LNCaP clone FGC (cell line): ENCODE measurements around the gene COX7A1.

ENCODE experiments used
- DNase-seq: peaks from one replicate; pipeline ENCODE4 v3.0.0-alpha.2; 2011; ENCODE audit warnings: low read depth
- H3K4me3 ChIP-seq: 2 replicates; pipeline ENCODE4 v1.5.1; 2011; ENCODE audit warnings: mild to moderate bottlenecking, low read depth, low read length, control low read depth
- CTCF ChIP-seq: IDR thresholded peaks from 2 replicates; pipeline ENCODE4 v1.5.1; 2012; ENCODE audit warnings: mild to moderate bottlenecking; ENCODE audit not compliant: control insufficient read depth, insufficient read depth; ENCODE audit errors: extremely low read depth

Gene COX7A1

DNA sequence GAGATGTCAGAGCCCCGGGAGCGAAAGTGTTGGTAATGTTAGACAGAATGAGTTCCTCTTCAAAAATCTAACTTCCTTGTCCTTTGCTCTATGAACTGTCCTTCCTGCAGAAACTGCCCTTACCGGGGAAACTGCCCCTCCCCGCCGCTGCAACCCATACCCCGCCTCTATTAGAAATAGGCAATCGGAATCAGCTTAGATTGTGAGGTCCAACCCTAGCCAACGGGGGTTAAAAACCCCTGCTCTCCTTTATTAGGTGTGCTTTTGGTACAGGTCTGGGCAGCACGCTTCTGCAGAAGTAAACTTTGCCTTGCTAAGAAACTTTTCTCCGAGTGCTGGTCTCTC lies 23.9 kb downstream of the COX7A1 start:
- TF ChIP-seq CTCF, result no peak
- DNase-seq, result no peak
- peak overlapping the region; percentile 59 for H3K4me3 ChIP-seq

- DNase-seq, result no peak
- no peak for TF ChIP-seq CTCF
- no peak overlapping the region for H3K4me3 ChIP-seq
Measured at GRCh38 chr19:36125557-36125956, 26.7 kb downstream of the COX7A1 start.

DNA sequence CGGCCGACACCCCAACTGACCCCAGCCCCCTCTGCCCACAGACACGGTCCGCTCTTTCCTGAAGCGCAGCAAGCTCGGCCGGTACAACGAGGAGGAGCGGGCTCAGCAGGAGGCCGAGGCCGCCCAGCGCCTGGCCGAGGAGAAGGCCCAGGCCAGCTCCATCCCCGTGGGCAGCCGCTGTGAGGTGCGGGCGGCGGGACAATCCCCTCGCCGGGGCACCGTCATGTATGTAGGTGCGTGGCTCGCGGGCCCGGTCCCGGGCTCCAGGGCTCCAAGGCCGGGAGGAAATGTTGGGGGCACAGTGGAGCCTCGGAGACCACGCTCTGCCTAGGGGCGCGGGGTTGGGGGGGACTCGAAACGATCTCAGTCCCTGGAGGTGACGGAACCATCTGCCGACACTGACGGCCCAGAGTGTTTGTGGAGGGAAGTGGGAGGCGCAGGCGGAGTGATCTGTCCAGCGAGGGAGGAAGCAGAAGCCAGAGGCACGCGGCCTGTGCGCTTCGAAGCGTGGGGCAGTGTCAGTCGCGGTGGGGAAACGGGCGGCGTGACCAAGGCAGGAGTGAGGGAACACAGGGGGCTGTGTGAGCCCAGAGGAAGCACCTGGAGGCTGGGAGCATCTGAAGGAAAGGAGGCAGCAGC lies 30.6 kb downstream of the COX7A1 start:
- TF ChIP-seq CTCF, result no peak
- no peak overlapping the region for H3K4me3 ChIP-seq
- DNase-seq, result no peak

DNA sequence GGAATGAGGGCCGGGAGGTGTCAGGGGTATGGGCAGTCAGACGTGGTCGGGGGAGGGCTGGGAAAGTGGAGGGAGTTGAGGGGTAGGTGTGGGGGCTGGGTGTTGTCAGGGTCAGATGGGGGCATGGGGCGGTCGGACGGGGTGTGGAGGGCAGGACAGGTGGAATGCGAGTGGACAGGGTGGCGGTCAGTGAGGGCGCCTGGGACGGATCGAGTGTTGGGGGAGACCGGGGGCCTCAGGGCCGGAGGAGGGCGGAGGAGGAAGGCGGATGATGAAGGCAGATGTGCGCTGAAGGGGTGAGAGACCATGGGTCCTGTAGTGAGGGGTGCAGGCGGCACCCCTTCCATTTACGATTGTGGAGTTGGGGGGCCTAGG lies 31.3 kb downstream of the COX7A1 start:
- TF ChIP-seq CTCF, result no peak
- DNase-seq, result no peak
- no peak overlapping the region for H3K4me3 ChIP-seq

DNA sequence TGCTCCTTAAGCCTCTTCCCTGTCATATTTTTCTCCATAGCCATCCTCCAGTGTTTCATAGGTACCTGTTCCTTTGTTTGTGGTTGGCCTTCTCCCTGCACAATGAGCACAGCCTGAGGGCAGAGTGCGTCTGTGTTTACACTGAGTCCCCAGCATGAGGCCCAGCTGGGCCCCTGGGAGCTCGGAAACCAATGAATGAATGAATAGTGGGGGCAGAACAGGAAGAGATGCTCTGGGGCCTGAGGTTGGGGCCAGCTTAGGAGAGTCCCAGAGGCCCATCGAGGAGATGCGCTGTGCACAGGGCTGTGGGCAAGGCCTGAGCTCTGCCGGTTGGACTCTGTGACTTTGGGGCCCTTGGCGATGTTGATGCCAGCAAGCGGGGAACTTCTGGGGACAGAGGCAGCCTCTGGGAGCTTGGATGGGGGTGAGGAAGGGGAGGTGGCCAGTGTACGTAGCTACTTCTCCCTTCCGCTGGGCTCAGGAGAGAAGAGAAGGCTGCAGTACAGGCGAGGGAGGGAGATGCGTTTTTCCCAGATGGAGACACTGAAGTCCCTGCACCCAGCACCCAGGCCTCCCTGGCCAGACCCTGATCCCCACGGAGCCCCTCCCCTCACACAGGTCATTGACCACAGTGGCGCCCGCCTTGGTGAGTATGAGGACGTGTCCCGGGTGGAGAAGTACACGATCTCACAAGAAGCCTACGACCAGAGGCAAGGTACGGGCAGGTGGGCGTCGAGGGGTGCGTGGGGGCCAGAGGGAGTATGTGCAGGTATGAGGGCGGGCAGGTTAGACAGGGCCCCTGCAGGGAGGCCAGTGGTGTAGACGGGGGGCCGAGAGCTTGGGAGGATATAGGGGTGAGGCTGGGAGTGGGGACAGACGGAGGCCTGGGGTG lies 31.9 kb downstream of the COX7A1 start:
- no peak for DNase-seq
- no peak overlapping the region for H3K4me3 ChIP-seq
- no peak for TF ChIP-seq CTCF

DNA sequence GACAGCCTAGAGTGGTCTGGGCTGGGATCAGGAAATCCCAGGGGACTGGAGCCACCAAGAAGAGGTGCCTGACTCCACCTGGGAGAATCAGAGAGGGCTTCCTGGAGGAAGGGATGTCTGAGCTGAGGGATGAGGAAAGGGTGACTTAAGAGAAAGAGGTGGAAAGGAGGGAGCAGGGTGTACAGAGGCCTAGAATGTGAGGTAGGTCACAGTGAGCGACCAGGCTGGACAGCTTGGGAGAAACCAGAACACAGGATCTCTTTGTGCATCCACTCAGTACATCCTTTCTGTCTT lies 36.0 kb downstream of the COX7A1 start:
- H3K4me3 ChIP-seq, result peak overlapping the region; percentile 99
- DNase-seq, result no peak
- TF ChIP-seq CTCF, result no peak
